HEK293 (cell line): ENCODE results near the gene HTRA2.
A peak's percentile ranks its signal among the peaks of the same experiment; 100 is the strongest.

Source experiments
- HOXD13 ChIP-seq: sonication (generic); formaldehyde crosslinking; IDR thresholded peaks from 2 replicates; pipeline ENCODE4 v1.8.0; 2022; ENCODE audit warnings: missing genetic modification reagents, borderline replicate concordance
- KLF9 ChIP-seq: fragments of 450-650 bp; formaldehyde crosslinking; IDR thresholded peaks from 2 replicates; pipeline ENCODE4 v1.5.1; 2016; ENCODE audit warnings: missing biosample characterization, missing genetic modification characterization, low read depth
- MYNN ChIP-seq: fragments of 450-650 bp; formaldehyde crosslinking; IDR thresholded peaks from 2 replicates; pipeline ENCODE4 v1.5.1; 2016; ENCODE audit warnings: missing biosample characterization, missing genetic modification characterization, borderline replicate concordance
- PRDM1 ChIP-seq: fragments of 450-650 bp; formaldehyde crosslinking; IDR thresholded peaks from 2 replicates; pipeline ENCODE4; 2016; ENCODE audit warnings: missing biosample characterization, missing genetic modification characterization
- SALL2 ChIP-seq: fragments of 450-650 bp; formaldehyde crosslinking; IDR thresholded peaks from 2 replicates; pipeline ENCODE4 v1.5.0; 2017; ENCODE audit warnings: missing biosample characterization, mild to moderate bottlenecking, missing genetic modification characterization, borderline replicate concordance
- ZBTB7A ChIP-seq: fragments of 450-650 bp; formaldehyde crosslinking; IDR thresholded peaks from 2 replicates; pipeline ENCODE4 v1.5.1; 2016; ENCODE audit warnings: low read depth, missing biosample characterization, missing genetic modification characterization
- ZBTB8A ChIP-seq: fragments of 450-650 bp; formaldehyde crosslinking; IDR thresholded peaks from 2 replicates; pipeline ENCODE4 v1.5.1; 2016; ENCODE audit warnings: missing biosample characterization, missing genetic modification characterization
- ZNF10 ChIP-seq: fragments of 450-650 bp; formaldehyde crosslinking; IDR thresholded peaks from 2 replicates; pipeline ENCODE4 v1.5.1; 2017; ENCODE audit warnings: missing biosample characterization, missing genetic modification characterization
- ZNF121 ChIP-seq: fragments of 450-650 bp; formaldehyde crosslinking; IDR thresholded peaks from 2 replicates; pipeline ENCODE4 v1.5.1; 2016; ENCODE audit warnings: missing biosample characterization, missing genetic modification characterization
- ZNF138 ChIP-seq: fragments of 450-650 bp; formaldehyde crosslinking; IDR thresholded peaks from 2 replicates; pipeline ENCODE4 v1.5.1; 2016; ENCODE audit warnings: missing biosample characterization, missing genetic modification characterization, borderline replicate concordance
- ZNF157 ChIP-seq: fragments of 450-650 bp; formaldehyde crosslinking; IDR thresholded peaks from 2 replicates; pipeline ENCODE4 v1.5.1; 2016; ENCODE audit warnings: missing biosample characterization, missing genetic modification characterization
- ZNF169 ChIP-seq: fragments of 450-650 bp; formaldehyde crosslinking; IDR thresholded peaks from 2 replicates; pipeline ENCODE4 v1.5.1; 2016; ENCODE audit warnings: missing biosample characterization, missing genetic modification characterization
- ZNF248 ChIP-seq: fragments of 450-650 bp; formaldehyde crosslinking; IDR thresholded peaks from 2 replicates; pipeline ENCODE4 v1.5.1; 2017; ENCODE audit warnings: missing biosample characterization, missing genetic modification characterization
- ZNF394 ChIP-seq: fragments of 450-650 bp; formaldehyde crosslinking; IDR thresholded peaks from 2 replicates; pipeline ENCODE4 v1.5.1; 2016; ENCODE audit warnings: missing biosample characterization, missing genetic modification characterization, mild to moderate bottlenecking, moderate library complexity, borderline replicate concordance
- ZNF426 ChIP-seq: fragments of 450-650 bp; formaldehyde crosslinking; IDR thresholded peaks from 2 replicates; pipeline ENCODE4 v1.5.1; 2017; ENCODE audit warnings: missing biosample characterization, missing genetic modification characterization, mild to moderate bottlenecking, inconsistent platforms, moderate library complexity
- ZNF514 ChIP-seq: fragments of 450-650 bp; formaldehyde crosslinking; IDR thresholded peaks from 2 replicates; pipeline ENCODE4 v1.5.1; 2016; ENCODE audit warnings: missing biosample characterization, missing genetic modification characterization
- ZNF544 ChIP-seq: fragments of 450-650 bp; formaldehyde crosslinking; IDR thresholded peaks from 2 replicates; pipeline ENCODE4 v1.5.0; 2017; ENCODE audit warnings: missing biosample characterization, missing genetic modification characterization
- ZNF560 ChIP-seq: fragments of 450-650 bp; formaldehyde crosslinking; IDR thresholded peaks from 2 replicates; pipeline ENCODE4 v1.5.1; 2017; ENCODE audit warnings: missing biosample characterization, missing genetic modification characterization, borderline replicate concordance
- ZNF561 ChIP-seq: fragments of 450-650 bp; IDR thresholded peaks from 2 replicates; pipeline ENCODE4 v1.5.1; 2018; ENCODE audit warnings: missing biosample characterization, missing genetic modification characterization, borderline replicate concordance
- ZNF585B ChIP-seq: fragments of 450-650 bp; formaldehyde crosslinking; IDR thresholded peaks from 2 replicates; pipeline ENCODE4 v1.5.1; 2016; ENCODE audit warnings: missing biosample characterization, missing genetic modification characterization
- ZNF624 ChIP-seq: fragments of 450-650 bp; formaldehyde crosslinking; IDR thresholded peaks from 2 replicates; pipeline ENCODE4 v1.5.1; 2017; ENCODE audit warnings: missing biosample characterization, missing genetic modification characterization
- ZNF660 ChIP-seq: fragments of 450-650 bp; IDR thresholded peaks from 2 replicates; pipeline ENCODE4 v1.5.1; 2018; ENCODE audit warnings: missing biosample characterization, mild to moderate bottlenecking, missing genetic modification characterization
- ZNF664 ChIP-seq: fragments of 450-650 bp; formaldehyde crosslinking; IDR thresholded peaks from 2 replicates; pipeline ENCODE4 v1.5.1; 2016; ENCODE audit warnings: missing biosample characterization, missing genetic modification characterization
- ZNF670 ChIP-seq: fragments of 450-650 bp; formaldehyde crosslinking; IDR thresholded peaks from 2 replicates; pipeline ENCODE4 v1.5.1; 2016; ENCODE audit warnings: missing biosample characterization, missing genetic modification characterization, low read depth
- ZSCAN30 ChIP-seq: fragments of 450-650 bp; IDR thresholded peaks from 2 replicates; pipeline ENCODE4 v1.5.1; 2018; ENCODE audit warnings: missing biosample characterization, mild to moderate bottlenecking, missing genetic modification characterization, moderate library complexity
- TF ChIP-seq, protein P1 (sequence below): fragments of 450-650 bp; formaldehyde crosslinking; IDR thresholded peaks from 2 replicates; pipeline ENCODE4 v1.5.1; 2016; ENCODE audit warnings: missing biosample characterization, missing genetic modification characterization
- TF ChIP-seq, protein P2 (sequence below): fragments of 450-650 bp; formaldehyde crosslinking; IDR thresholded peaks from 2 replicates; pipeline ENCODE4 v1.5.1; 2016; ENCODE audit warnings: missing biosample characterization, missing genetic modification characterization
- TF ChIP-seq, protein P3 (sequence below): fragments of 450-650 bp; formaldehyde crosslinking; IDR thresholded peaks from 2 replicates; pipeline ENCODE4 v1.5.1; 2016; ENCODE audit warnings: missing biosample characterization, missing genetic modification characterization
- TF ChIP-seq, protein P4 (sequence below): fragments of 450-650 bp; formaldehyde crosslinking; IDR thresholded peaks from 2 replicates; pipeline ENCODE4 v1.5.1; 2016; ENCODE audit warnings: missing biosample characterization, missing genetic modification characterization
- TF ChIP-seq, protein P5 (sequence below): fragments of 450-650 bp; formaldehyde crosslinking; IDR thresholded peaks from 2 replicates; pipeline ENCODE4 v1.5.1; 2016; ENCODE audit warnings: missing biosample characterization, missing genetic modification characterization, borderline replicate concordance

HTRA2 gene

DNA sequence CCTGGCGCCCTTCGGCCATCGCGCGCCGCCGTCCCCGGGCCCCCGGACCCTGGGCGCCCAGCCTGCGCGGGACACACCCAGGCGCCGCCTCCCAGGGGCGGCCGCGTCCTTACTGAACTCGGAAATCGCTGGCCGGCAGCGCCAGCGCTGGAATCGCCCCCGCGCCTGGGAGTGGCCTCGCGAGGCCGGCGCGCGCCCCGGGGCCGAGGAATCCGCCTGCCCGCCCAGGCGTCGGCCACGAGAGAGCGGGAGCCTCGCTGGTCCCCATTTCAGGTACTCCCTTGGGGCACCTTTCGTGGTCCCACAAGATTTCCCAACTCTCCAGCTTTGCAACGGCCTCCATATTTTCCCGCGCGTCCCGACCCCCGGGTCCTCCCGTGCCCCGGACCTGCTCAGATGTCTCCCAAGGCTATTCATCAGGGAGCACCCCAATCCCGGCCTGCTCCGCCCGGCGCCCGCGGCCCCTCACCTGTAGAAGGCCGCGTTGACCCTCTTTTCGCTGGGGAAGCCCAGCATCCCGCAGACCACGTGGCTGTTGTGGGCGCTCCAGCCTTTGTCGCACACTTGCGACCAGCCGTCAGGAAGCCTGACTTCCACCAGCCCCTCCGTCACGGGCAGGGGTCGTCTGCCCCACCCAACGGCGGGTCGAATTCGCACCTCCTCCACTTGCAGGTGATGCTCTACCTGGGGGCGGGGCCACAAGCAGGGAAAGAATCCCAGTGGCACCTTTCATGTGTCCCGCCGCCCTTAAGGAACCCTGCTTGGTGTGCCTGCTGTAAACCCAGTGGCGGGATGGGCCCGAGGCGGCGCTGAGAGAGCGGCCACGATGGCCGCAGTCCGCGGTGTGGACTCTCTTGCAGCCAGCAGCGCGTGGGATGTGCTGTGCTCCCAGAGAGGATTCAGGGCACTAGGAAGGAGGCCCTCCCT lies 19.4 kb downstream of the HTRA2 start (continued):
- TF ChIP-seq, protein P1, sequence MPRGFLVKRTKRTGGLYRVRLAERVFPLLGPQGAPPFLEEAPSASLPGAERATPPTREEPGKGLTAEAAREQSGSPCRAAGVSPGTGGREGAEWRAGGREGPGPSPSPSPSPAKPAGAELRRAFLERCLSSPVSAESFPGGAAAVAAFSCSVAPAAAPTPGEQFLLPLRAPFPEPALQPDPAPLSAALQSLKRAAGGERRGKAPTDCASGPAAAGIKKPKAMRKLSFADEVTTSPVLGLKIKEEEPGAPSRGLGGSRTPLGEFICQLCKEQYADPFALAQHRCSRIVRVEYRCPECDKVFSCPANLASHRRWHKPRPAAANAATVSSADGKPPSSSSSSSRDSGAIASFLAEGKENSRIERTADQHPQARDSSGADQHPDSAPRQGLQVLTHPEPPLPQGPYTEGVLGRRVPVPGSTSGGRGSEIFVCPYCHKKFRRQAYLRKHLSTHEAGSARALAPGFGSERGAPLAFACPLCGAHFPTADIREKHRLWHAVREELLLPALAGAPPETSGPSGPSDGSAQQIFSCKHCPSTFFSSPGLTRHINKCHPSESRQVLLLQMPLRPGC (tag by site-specific recombination): no peak
- TF ChIP-seq, protein P2, sequence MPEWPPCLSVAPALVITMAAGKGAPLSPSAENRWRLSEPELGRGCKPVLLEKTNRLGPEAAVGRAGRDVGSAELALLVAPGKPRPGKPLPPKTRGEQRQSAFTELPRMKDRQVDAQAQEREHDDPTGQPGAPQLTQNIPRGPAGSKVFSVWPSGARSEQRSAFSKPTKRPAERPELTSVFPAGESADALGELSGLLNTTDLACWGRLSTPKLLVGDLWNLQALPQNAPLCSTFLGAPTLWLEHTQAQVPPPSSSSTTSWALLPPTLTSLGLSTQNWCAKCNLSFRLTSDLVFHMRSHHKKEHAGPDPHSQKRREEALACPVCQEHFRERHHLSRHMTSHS (tag by site-specific recombination): no peak
- TF ChIP-seq ZBTB8A (tag by site-specific recombination): peak; percentile 53; the same call in 1 of the 2 replicates
- no peak for TF ChIP-seq HOXD13 (CRISPR knock-in tag)
- no peak for TF ChIP-seq ZNF138 (tag by site-specific recombination)
- no peak for TF ChIP-seq ZNF544 (tag by site-specific recombination)
- TF ChIP-seq ZNF248 (tag by site-specific recombination): no peak
- TF ChIP-seq ZNF624 (tag by site-specific recombination): no peak
- TF ChIP-seq MYNN: no peak
- TF ChIP-seq SALL2: no peak
- peak; percentile 82 for TF ChIP-seq ZNF394 (tag by site-specific recombination)
- peak; percentile 66; the same call in 1 of the 2 replicates for TF ChIP-seq ZNF561 (tag by site-specific recombination)
- TF ChIP-seq ZNF585B (tag by site-specific recombination): no peak
- TF ChIP-seq ZNF670 (tag by site-specific recombination): no peak
- TF ChIP-seq ZNF121 (tag by site-specific recombination): no peak
- TF ChIP-seq, protein P3, sequence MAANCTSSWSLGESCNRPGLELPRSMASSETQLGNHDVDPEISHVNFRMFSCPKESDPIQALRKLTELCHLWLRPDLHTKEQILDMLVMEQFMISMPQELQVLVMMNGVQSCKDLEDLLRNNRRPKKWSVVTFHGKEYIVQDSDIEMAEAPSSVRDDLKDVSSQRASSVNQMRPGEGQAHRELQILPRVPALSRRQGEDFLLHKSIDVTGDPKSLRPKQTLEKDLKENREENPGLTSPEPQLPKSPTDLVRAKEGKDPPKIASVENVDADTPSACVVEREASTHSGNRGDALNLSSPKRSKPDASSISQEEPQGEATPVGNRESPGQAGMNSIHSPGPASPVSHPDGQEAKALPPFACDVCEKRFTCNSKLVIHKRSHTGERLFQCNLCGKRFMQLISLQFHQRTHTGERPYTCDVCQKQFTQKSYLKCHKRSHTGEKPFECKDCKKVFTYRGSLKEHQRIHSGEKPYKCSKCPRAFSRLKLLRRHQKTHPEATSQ (tag by site-specific recombination): no peak
- TF ChIP-seq ZSCAN30: peak; percentile 74
- no peak for TF ChIP-seq ZNF560 (tag by site-specific recombination)
- 0 out of 2 replicates have a peak, but pooled peaks have one; percentile 53 for TF ChIP-seq ZNF660 (tag by site-specific recombination)
- TF ChIP-seq KLF9 (tag by site-specific recombination): no peak
- no peak for TF ChIP-seq ZBTB7A (tag by site-specific recombination)
- TF ChIP-seq ZNF514 (tag by site-specific recombination): no peak
- TF ChIP-seq, protein P4, sequence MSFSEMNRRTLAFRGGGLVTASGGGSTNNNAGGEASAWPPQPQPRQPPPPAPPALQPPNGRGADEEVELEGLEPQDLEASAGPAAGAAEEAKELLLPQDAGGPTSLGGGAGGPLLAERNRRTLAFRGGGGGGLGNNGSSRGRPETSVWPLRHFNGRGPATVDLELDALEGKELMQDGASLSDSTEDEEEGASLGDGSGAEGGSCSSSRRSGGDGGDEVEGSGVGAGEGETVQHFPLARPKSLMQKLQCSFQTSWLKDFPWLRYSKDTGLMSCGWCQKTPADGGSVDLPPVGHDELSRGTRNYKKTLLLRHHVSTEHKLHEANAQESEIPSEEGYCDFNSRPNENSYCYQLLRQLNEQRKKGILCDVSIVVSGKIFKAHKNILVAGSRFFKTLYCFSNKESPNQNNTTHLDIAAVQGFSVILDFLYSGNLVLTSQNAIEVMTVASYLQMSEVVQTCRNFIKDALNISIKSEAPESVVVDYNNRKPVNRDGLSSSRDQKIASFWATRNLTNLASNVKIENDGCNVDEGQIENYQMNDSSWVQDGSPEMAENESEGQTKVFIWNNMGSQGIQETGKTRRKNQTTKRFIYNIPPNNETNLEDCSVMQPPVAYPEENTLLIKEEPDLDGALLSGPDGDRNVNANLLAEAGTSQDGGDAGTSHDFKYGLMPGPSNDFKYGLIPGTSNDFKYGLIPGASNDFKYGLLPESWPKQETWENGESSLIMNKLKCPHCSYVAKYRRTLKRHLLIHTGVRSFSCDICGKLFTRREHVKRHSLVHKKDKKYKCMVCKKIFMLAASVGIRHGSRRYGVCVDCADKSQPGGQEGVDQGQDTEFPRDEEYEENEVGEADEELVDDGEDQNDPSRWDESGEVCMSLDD (tag by site-specific recombination): peak; percentile 67; the same call in 1 of the 2 replicates
- TF ChIP-seq ZNF664: no peak
- no peak for TF ChIP-seq ZNF169
- no peak for TF ChIP-seq ZNF426 (tag by site-specific recombination)
- TF ChIP-seq, protein P5, sequence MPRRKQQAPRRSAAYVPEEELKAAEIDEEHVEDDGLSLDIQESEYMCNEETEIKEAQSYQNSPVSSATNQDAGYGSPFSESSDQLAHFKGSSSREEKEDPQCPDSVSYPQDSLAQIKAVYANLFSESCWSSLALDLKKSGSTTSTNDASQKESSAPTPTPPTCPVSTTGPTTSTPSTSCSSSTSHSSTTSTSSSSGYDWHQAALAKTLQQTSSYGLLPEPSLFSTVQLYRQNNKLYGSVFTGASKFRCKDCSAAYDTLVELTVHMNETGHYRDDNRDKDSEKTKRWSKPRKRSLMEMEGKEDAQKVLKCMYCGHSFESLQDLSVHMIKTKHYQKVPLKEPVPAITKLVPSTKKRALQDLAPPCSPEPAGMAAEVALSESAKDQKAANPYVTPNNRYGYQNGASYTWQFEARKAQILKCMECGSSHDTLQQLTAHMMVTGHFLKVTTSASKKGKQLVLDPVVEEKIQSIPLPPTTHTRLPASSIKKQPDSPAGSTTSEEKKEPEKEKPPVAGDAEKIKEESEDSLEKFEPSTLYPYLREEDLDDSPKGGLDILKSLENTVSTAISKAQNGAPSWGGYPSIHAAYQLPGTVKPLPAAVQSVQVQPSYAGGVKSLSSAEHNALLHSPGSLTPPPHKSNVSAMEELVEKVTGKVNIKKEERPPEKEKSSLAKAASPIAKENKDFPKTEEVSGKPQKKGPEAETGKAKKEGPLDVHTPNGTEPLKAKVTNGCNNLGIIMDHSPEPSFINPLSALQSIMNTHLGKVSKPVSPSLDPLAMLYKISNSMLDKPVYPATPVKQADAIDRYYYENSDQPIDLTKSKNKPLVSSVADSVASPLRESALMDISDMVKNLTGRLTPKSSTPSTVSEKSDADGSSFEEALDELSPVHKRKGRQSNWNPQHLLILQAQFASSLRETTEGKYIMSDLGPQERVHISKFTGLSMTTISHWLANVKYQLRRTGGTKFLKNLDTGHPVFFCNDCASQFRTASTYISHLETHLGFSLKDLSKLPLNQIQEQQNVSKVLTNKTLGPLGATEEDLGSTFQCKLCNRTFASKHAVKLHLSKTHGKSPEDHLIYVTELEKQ: no peak
- TF ChIP-seq ZNF10 (tag by site-specific recombination): no peak
- TF ChIP-seq ZNF157 (tag by site-specific recombination): no peak
- TF ChIP-seq PRDM1: no peak
